Activated gamma-delta T cell (primary cell): ENCODE measurements around the gene FAM83C.

Experiments
- DNase-seq: peaks from one replicate; lab custom pipeline; 2025; lab: John Stamatoyannopoulos, UW

FAM83C gene

GRCh38 chr20:35299780-35300179 is 7.6 kb upstream of the FAM83C start:
- no peak for DNase-seq

- no peak for DNase-seq
Observed at GRCh38 chr20:35298264-35298663, 6.0 kb upstream of the FAM83C start.

GRCh38 chr20:35297740-35298139 is 5.5 kb upstream of the FAM83C start:
- no peak for DNase-seq

GRCh38 chr20:35297155-35297554 is 4.9 kb upstream of the FAM83C start:
- DNase-seq, result no peak

GRCh38 chr20:35296101-35296554 is 3.9 kb upstream of the FAM83C start:
- no peak for DNase-seq

- DNase-seq, result no peak
Observed at GRCh38 chr20:35295674-35296073, 3.4 kb upstream of the FAM83C start.

GRCh38 chr20:35295058-35295457 is 2.8 kb upstream of the FAM83C start:
- DNase-seq, result no peak

GRCh38 chr20:35294293-35294685 is 2.1 kb upstream of the FAM83C start:
- no peak for DNase-seq

GRCh38 chr20:35293303-35294292 is 1.4 kb upstream of the FAM83C start:
- DNase-seq, result no peak

- DNase-seq, result no peak
Observed at GRCh38 chr20:35292504-35293285, 470 bp upstream of the FAM83C start.

- DNase-seq, result no peak
Observed at GRCh38 chr20:35290887-35291417, 1.3 kb downstream of the FAM83C start.

- no peak for DNase-seq
Observed at GRCh38 chr20:35290186-35290886, 1.9 kb downstream of the FAM83C start.

GRCh38 chr20:35288325-35289060 is 3.7 kb downstream of the FAM83C start:
- DNase-seq, result no peak

- DNase-seq, result no peak
Observed at GRCh38 chr20:35287509-35288324, 4.5 kb downstream of the FAM83C start.

- DNase-seq, result no peak
Observed at GRCh38 chr20:35286899-35287508, 5.2 kb downstream of the FAM83C start.

GRCh38 chr20:35286077-35286898 is 5.9 kb downstream of the FAM83C start:
- no peak for DNase-seq

- no peak for DNase-seq
Observed at GRCh38 chr20:35285806-35286076, 6.5 kb downstream of the FAM83C start.

GRCh38 chr20:35284992-35285805 is 7.0 kb downstream of the FAM83C start:
- no peak for DNase-seq
